Measurements from ENCODE around the gene CPLX1.

DNA sequence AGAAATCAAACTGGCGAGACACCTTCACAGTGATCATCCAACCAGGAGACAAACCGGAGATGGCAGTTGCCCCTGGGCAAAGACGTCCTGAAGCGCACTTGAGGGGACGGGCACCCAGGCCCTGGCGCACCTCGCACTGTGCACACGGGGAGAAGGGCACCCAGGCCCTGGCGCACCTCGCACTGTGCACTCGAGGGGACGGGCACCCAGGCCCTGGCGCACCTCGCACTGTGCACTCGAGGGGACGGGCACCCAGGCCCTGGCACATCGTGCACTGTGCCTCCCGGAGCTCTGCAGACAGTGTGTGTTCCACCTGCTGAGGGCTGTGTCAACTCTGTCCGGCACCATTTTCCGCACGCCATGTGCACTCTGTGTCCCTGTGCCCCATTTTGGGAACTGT, 34.6 kb upstream of the CPLX1 start:
- TF ChIP-seq, protein P1, sequence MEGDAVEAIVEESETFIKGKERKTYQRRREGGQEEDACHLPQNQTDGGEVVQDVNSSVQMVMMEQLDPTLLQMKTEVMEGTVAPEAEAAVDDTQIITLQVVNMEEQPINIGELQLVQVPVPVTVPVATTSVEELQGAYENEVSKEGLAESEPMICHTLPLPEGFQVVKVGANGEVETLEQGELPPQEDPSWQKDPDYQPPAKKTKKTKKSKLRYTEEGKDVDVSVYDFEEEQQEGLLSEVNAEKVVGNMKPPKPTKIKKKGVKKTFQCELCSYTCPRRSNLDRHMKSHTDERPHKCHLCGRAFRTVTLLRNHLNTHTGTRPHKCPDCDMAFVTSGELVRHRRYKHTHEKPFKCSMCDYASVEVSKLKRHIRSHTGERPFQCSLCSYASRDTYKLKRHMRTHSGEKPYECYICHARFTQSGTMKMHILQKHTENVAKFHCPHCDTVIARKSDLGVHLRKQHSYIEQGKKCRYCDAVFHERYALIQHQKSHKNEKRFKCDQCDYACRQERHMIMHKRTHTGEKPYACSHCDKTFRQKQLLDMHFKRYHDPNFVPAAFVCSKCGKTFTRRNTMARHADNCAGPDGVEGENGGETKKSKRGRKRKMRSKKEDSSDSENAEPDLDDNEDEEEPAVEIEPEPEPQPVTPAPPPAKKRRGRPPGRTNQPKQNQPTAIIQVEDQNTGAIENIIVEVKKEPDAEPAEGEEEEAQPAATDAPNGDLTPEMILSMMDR (IDR thresholded peaks at IDR 0.05), result no peak
- TF ChIP-seq EP300 (IDR thresholded peaks at IDR 0.05), result no peak
